IMR-90 (cell line): ENCODE results near the gene ACSL6. TPM values are rescaled to one million over a fixed set of nuclear protein-coding genes. Genes with fewer than 3 reads are reported as not detected.

Experiments used
- ATAC-seq: fragments of 200-7000 bp; cut with Tn5 transposase; 2 replicates; pipeline ENCODE4 v1.9.1; 2020; ENCODE audit warnings: low read depth, mild to moderate bottlenecking, moderate library complexity
- BruUV-seq: library from RNA; stranded (reverse); fragments of 400-500 nt; replicated peaks from 2 replicates; lab custom pipeline; 2021; lab: Mats Ljungman, UMichigan
- CTCF ChIA-PET: fragments of 300-600 bp; formaldehyde crosslinking; extraction: SDS; loops from one replicate; lab custom pipeline; 2021; ENCODE audit warnings: antibody characterized with exemption; lab: Yijun Ruan, JAX
- POLR2A ChIA-PET: fragments of 300-600 bp; sonication (Branson Sonifier 250); formaldehyde crosslinking; loops from one replicate; lab custom pipeline; 2022; ENCODE audit warnings: antibody characterized with exemption; ENCODE audit not compliant: unreplicated experiment; lab: Charles Lee
- DNase-seq: peaks from one replicate; pipeline ENCODE4 v3.0.0; 2013
- H2AFZ ChIP-seq: replicated peaks from 2 replicates; pipeline ENCODE3; 2013; ENCODE audit warnings: low read length, mild to moderate bottlenecking; ENCODE audit not compliant: poor library complexity
- H2AK5ac ChIP-seq: 2 replicates; pipeline ENCODE4 v1.6.1; 2013; ENCODE audit warnings: low read depth, low read length, inconsistent platforms
- H2AK9ac ChIP-seq: replicated peaks from 2 replicates; pipeline ENCODE3; 2013; ENCODE audit warnings: mild to moderate bottlenecking, low read depth, low read length, moderate library complexity; ENCODE audit not compliant: poor library complexity
- H2BK120ac ChIP-seq: 2 replicates; pipeline ENCODE4 v1.6.1; 2013; ENCODE audit warnings: low read depth, low read length, inconsistent platforms
- H2BK15ac ChIP-seq: 3 replicates; pipeline ENCODE4 v1.6.1; 2013; ENCODE audit warnings: low read depth, low read length, inconsistent platforms
- H2BK20ac ChIP-seq: 2 replicates; pipeline ENCODE4 v1.6.1; 2013; ENCODE audit warnings: low read depth, mild to moderate bottlenecking, inconsistent platforms, low read length, moderate library complexity
- H2BK5ac ChIP-seq: 2 replicates; pipeline ENCODE4 v1.6.1; 2013; ENCODE audit warnings: mild to moderate bottlenecking, low read depth, low read length, inconsistent platforms; ENCODE audit not compliant: poor library complexity, severe bottlenecking
- H3K14ac ChIP-seq: replicated peaks from 2 replicates; pipeline ENCODE4 v1.6.1; 2013; ENCODE audit warnings: low read depth, low read length, inconsistent platforms
- H3K18ac ChIP-seq: 2 replicates; pipeline ENCODE4 v1.6.1; 2013; ENCODE audit warnings: low read depth, low read length, control low read depth
- H3K23ac ChIP-seq: 2 replicates; pipeline ENCODE4 v1.6.1; 2013; ENCODE audit warnings: low read depth, low read length, inconsistent platforms
- H3K27ac ChIP-seq: 2 replicates; pipeline ENCODE4 v1.5.1; 2013; ENCODE audit warnings: mild to moderate bottlenecking, control low read depth, low read length; ENCODE audit not compliant: insufficient read depth
- H3K27me3 ChIP-seq: 2 replicates; pipeline ENCODE4 v1.6.1; 2013; ENCODE audit warnings: low read length; ENCODE audit not compliant: control insufficient read depth, insufficient read depth
- H3K36me3 ChIP-seq: 2 replicates; pipeline ENCODE4 v1.6.1; 2013; ENCODE audit warnings: low read length, mixed read lengths; ENCODE audit not compliant: control insufficient read depth, insufficient read depth
- H3K4ac ChIP-seq: 2 replicates; pipeline ENCODE4 v1.6.1; 2013; ENCODE audit warnings: low read depth, low read length, inconsistent platforms
- H3K4me1 ChIP-seq: 2 replicates; pipeline ENCODE4 v1.6.1; 2013; ENCODE audit warnings: low read length, mixed read lengths; ENCODE audit not compliant: control insufficient read depth, insufficient read depth
- H3K4me2 ChIP-seq: 2 replicates; pipeline ENCODE4 v1.6.1; 2013; ENCODE audit warnings: low read depth, mild to moderate bottlenecking, control low read depth, low read length, moderate library complexity
- H3K4me3 ChIP-seq: 2 replicates; pipeline ENCODE4 v1.5.1; 2013; ENCODE audit warnings: low read depth, mild to moderate bottlenecking, control low read depth, low read length, moderate library complexity; ENCODE audit not compliant: insufficient read depth
- H3K56ac ChIP-seq: 2 replicates; pipeline ENCODE4 v1.6.1; 2013; ENCODE audit warnings: low read length, inconsistent platforms; ENCODE audit not compliant: insufficient read depth; ENCODE audit errors: extremely low read depth
- H3K79me1 ChIP-seq, 2 experiments: 2 replicates each; pipeline ENCODE4 v1.6.1; 2013; ENCODE audit warnings: low read length in 2 of 2, inconsistent platforms in 1 of 2, low read depth in 1 of 2
- H3K9ac ChIP-seq: 2 replicates; pipeline ENCODE4 v1.6.1; 2013; ENCODE audit warnings: low read depth, low read length, control low read depth
- H3K9me1 ChIP-seq: 2 replicates; pipeline ENCODE4 v1.6.1; 2013; ENCODE audit warnings: low read length, inconsistent platforms; ENCODE audit not compliant: insufficient read depth
- H3K9me3 ChIP-seq: 2 replicates; pipeline ENCODE4 v1.6.1; 2013; ENCODE audit warnings: low read length; ENCODE audit not compliant: control insufficient read depth, insufficient read depth
- H4K20me1 ChIP-seq: 2 replicates; pipeline ENCODE4 v1.6.1; 2013; ENCODE audit warnings: low read length, inconsistent platforms; ENCODE audit not compliant: insufficient read depth
- H4K5ac ChIP-seq: 2 replicates; pipeline ENCODE4 v1.6.1; 2013; ENCODE audit warnings: mild to moderate bottlenecking, low read depth, low read length, control low read depth
- H4K8ac ChIP-seq, 2 experiments: 2 replicates each; pipeline ENCODE4 v1.6.1; 2013; ENCODE audit warnings: low read depth in 2 of 2, low read length in 2 of 2, control low read depth in 1 of 2, inconsistent platforms in 1 of 2
- H4K91ac ChIP-seq: 2 replicates; pipeline ENCODE4 v1.6.1; 2013; ENCODE audit warnings: low read depth, low read length, inconsistent platforms; ENCODE audit not compliant: insufficient read depth
- RFX5 ChIP-seq: IDR thresholded peaks from 2 replicates; pipeline ENCODE4 v1.8.0; 2012; ENCODE audit warnings: low read depth, mild to moderate bottlenecking, low read length, moderate library complexity
- WGBS, 2 experiments: methylation state at CpG; one replicate each; pipeline versions ENCODE4 v1.1.5 to v1.1.7; 2013; ENCODE audit warnings: missing lambda C conversion rate in 2 of 2; ENCODE audit not compliant: insufficient read length in 1 of 2; ENCODE audit errors: extremely low coverage in 2 of 2; 5-methylcytosine and 5-hydroxymethylcytosine counted together
- dilution Hi-C: fragments of 300-500 bp; cut with HindIII; formaldehyde crosslinking; loops from one replicate; pipeline ENCODE4 v1.14.3; 2018; ENCODE audit warnings: low sequenced_read_pairs; ENCODE audit not compliant: unreplicated experiment
- in situ Hi-C: fragments of 300-500 bp; cut with MboI; formaldehyde crosslinking; loops from 3 replicates; pipeline ENCODE4 v1.14.3; 2019; ENCODE audit warnings: low sequenced_read_pairs, inconsistent platforms, mixed read lengths
- intact Hi-C: fragments of 100-400 bp; cut with micrococcal nuclease; formaldehyde crosslinking; loops from 2 replicates; pipeline ENCODE4 v1.10.0; 2022
- polyA plus RNA-seq, 3 experiments: library from polyadenylated mRNA; depleted of rRNA; stranded (reverse); fragments of >200 nt; gene quantifications; 2 replicates each; pipeline ENCODE4 v1.2.3, GENCODE V29; 2012; ENCODE audit warnings: low replicate concordance in 1 of 3
- total RNA-seq: library from RNA; depleted of rRNA; stranded (reverse); fragments of >200 nt; gene quantifications from 2 replicates; pipeline ENCODE4 v1.2.3, GENCODE V29; 2012

Gene ACSL6
- total and polyA plus RNA-seq, 2 of the 4 experiments (the other 2 are of a cell fraction), result not detected

DNA sequence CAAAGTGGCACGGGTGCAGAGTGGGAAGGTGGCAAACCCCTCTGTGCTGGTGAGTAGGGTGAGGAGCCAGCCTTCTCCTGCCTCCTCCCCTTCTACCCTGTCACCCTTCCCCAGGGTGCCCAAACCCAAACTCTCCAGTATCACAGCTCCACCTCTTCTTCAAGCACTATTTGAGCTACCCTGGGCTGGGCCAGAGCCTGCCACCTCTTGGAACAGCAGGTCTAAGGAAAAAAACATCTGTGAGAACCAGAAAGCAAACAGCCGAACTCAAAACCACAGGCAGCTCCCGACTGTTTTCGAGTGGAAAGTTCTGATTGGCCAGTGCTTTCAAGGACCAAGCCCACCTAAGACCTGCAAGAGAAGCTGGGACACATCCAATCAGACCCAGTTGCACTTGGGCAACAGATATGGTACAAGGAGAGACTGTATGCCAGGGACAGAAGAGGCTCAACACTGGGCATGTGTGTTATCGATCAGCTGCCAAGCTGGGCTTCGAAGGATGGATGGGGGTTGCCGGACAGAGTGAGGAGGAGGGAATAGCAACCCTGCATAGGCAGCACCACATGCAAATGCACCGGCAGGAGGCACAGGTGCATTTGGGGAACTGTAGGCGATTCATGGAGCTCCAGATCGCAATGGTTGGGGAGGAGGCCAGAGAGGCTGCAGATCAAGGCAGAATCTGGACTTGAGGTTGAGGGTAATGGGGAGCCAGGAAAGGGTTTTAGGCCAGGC, 19.7 kb downstream of the ACSL6 start:
- WGBS, 2 experiments, result 40% methylated on average over 4 of the region's 10 CpGs; no CpG with 5 or more reads in 1 of the 2 experiments
- dilution Hi-C loops, result no loop called here
- H3K4ac ChIP-seq, result no peak overlapping the region
- no peak overlapping the region for H2AK5ac ChIP-seq
- H3K9ac ChIP-seq, result no peak overlapping the region
- no peak overlapping the region for H2BK15ac ChIP-seq
- H3K9me3 ChIP-seq, result no peaks in the 10 kb centered on the region
- no peak overlapping the region for H3K4me2 ChIP-seq
- no peaks in the 10 kb centered on the region for H4K20me1 ChIP-seq
- no peak for TF ChIP-seq RFX5
- no peak overlapping the region for H2BK5ac ChIP-seq
- H3K9me1 ChIP-seq, result no peaks in the 10 kb centered on the region
- no peak overlapping the region for H4K8ac ChIP-seq
- no peaks in the 10 kb centered on the region for H3K79me1 ChIP-seq
- no peak overlapping the region for H2BK120ac ChIP-seq
- no peaks in the 10 kb centered on the region for H3K4me1 ChIP-seq
- H3K14ac ChIP-seq, result no peak overlapping the region
- H3K36me3 ChIP-seq, result no peaks in the 10 kb centered on the region
- H3K4me3 ChIP-seq, result no peak overlapping the region
- H3K18ac ChIP-seq, result no peak overlapping the region
- H4K5ac ChIP-seq, result no peak overlapping the region
- ATAC-seq (no peak), DNase-seq (no peak)
- H2BK20ac ChIP-seq, result no peak overlapping the region
- peaks cover 25% of the 10 kb centered on the region for H3K27me3 ChIP-seq
- no peak overlapping the region for H2AK9ac ChIP-seq
- CTCF ChIA-PET, result interaction anchor here (0.6 kb wide), 1 partner anchor 488 kb away, joined by 4 read pairs; no protein-coding TSS in a partner anchor
- in situ Hi-C loops, result no loop called here
- no peak overlapping the region for H3K56ac ChIP-seq
- H3K23ac ChIP-seq, result no peak overlapping the region
- H4K91ac ChIP-seq, result no peak overlapping the region
- intact Hi-C loops, result no loop called here
- no peak overlapping the region for H3K27ac ChIP-seq
- H2AFZ ChIP-seq, result no peak overlapping the region
- BruUV-seq, result no TSS peak
- POLR2A ChIA-PET, result no interaction called here
